H1 (cell line): ENCODE results near the gene SPSB1. TPM values are rescaled to one million over a fixed set of nuclear protein-coding genes. Genes with fewer than 3 reads are reported as not detected.

Source experiments
- CTCF ChIA-PET: fragments of 300-600 bp; sonication (Branson Sonifier 250); formaldehyde crosslinking; loops from one replicate; lab custom pipeline; 2021; ENCODE audit not compliant: partially characterized antibody; lab: Charles Lee
- POLR2A ChIA-PET: fragments of 300-600 bp; sonication (Branson Sonifier 250); formaldehyde crosslinking; loops from one replicate; lab custom pipeline; 2021; ENCODE audit warnings: inconsistent platforms; ENCODE audit not compliant: partially characterized antibody; lab: Charles Lee
- DNase-seq, 2 experiments: peaks; one replicate each; pipeline versions ENCODE4 v3.0.0 to v3.0.0-alpha.2; 2010 to 2022; ENCODE audit warnings: low spot score in 2 of 2, low read depth in 1 of 2, mixed read lengths in 1 of 2
- FAIRE-seq: peaks from 2 replicates; lab custom pipeline; 2011; peaks lifted over from hg19 to GRCh38; lab: Jason Lieb, UNC
- H2AFZ ChIP-seq: 2 replicates; pipeline ENCODE4 v1.8.1; 2012; ENCODE audit warnings: low read length, inconsistent platforms
- H2AK5ac ChIP-seq: 2 replicates; pipeline ENCODE4 v1.6.1; 2013; ENCODE audit warnings: low read depth, low read length
- H2BK120ac ChIP-seq: replicated peaks from 2 replicates; pipeline ENCODE3; 2013; ENCODE audit warnings: low read depth, low read length, inconsistent platforms
- H2BK12ac ChIP-seq: 2 replicates; pipeline ENCODE4 v1.6.1; 2013; ENCODE audit warnings: low read depth, low read length
- H2BK15ac ChIP-seq: 2 replicates; pipeline ENCODE4 v1.6.1; 2013; ENCODE audit warnings: low read length
- H2BK20ac ChIP-seq: 2 replicates; pipeline ENCODE4 v1.6.1; 2013; ENCODE audit warnings: low read length
- H2BK5ac ChIP-seq: 2 replicates; pipeline ENCODE4 v1.6.1; 2013; ENCODE audit warnings: low read depth, low read length
- H3K14ac ChIP-seq: 2 replicates; pipeline ENCODE4 v1.6.1; 2013; ENCODE audit warnings: inconsistent platforms; ENCODE audit not compliant: insufficient read length
- H3K18ac ChIP-seq: 2 replicates; pipeline ENCODE4 v1.6.1; 2013; ENCODE audit warnings: low read length; ENCODE audit errors: extremely low read depth
- H3K23ac ChIP-seq: 2 replicates; pipeline ENCODE4 v1.6.1; 2013; ENCODE audit warnings: inconsistent platforms; ENCODE audit not compliant: insufficient read length
- H3K23me2 ChIP-seq: 2 replicates; pipeline ENCODE4 v1.6.1; 2013; ENCODE audit warnings: low read depth, low read length
- H3K27ac ChIP-seq: 2 replicates; pipeline ENCODE4 v1.6.1; 2011; ENCODE audit warnings: low read depth, low read length, inconsistent platforms
- H3K27me3 ChIP-seq, 4 experiments: replicated peaks in 1 of 4; 1 replicate in 1 of 4; 2 replicates in 3 of 4; pipeline versions ENCODE4 v1.6.1 to v1.8.1; 2011 to 2013; ENCODE audit warnings: low read length in 3 of 4, mild to moderate bottlenecking in 3 of 4, inconsistent platforms in 2 of 4, mixed read lengths in 2 of 4, moderate library complexity in 1 of 4; ENCODE audit not compliant: control insufficient read depth in 3 of 4, insufficient read depth in 3 of 4; ENCODE audit errors: extremely low read depth in 1 of 4
- H3K36me3 ChIP-seq, 4 experiments: 2 replicates each; pipeline versions ENCODE4 v1.6.1 to v1.8.1; 2011 to 2013; ENCODE audit warnings: mild to moderate bottlenecking in 4 of 4, low read length in 3 of 4, moderate library complexity in 2 of 4, control low read depth in 1 of 4, inconsistent platforms in 1 of 4; ENCODE audit not compliant: insufficient read depth in 4 of 4, control insufficient read depth in 2 of 4
- H3K4ac ChIP-seq: replicated peaks from 2 replicates; pipeline ENCODE3; 2013; ENCODE audit warnings: low read length, low read depth, mixed read lengths, inconsistent platforms; ENCODE audit not compliant: insufficient read length
- H3K4me1 ChIP-seq, 4 experiments: replicated peaks in 1 of 4; 1 replicate in 1 of 4; 2 replicates in 3 of 4; pipeline versions ENCODE4 v1.6.1 to v1.8.1; 2011 to 2013; ENCODE audit warnings: low read length in 3 of 4, inconsistent platforms in 2 of 4, mixed read lengths in 1 of 4; ENCODE audit not compliant: insufficient read depth in 4 of 4, control insufficient read depth in 3 of 4
- H3K4me2 ChIP-seq, 2 experiments: 2 replicates each; pipeline versions ENCODE4 v1.6.1 to v1.8.1; 2011 to 2013; ENCODE audit warnings: low read depth in 2 of 2, low read length in 2 of 2, control low read depth in 1 of 2, inconsistent platforms in 1 of 2, mild to moderate bottlenecking in 1 of 2; ENCODE audit not compliant: insufficient read depth in 1 of 2
- H3K4me3 ChIP-seq, 4 experiments: fragments of 200-600, 300-600 bp in 1 of 4; sonication (generic), shearing (Covaris generic), sonication (Bioruptor Twin) in 1 of 4; 2 replicates each; pipeline versions ENCODE4 v1.5.1 to v1.8.1; 2011 to 2016; ENCODE audit warnings: low read length in 4 of 4, low read depth in 3 of 4, control low read depth in 2 of 4, inconsistent platforms in 2 of 4, mild to moderate bottlenecking in 2 of 4, mixed read lengths in 1 of 4, moderate library complexity in 1 of 4; ENCODE audit not compliant: insufficient read depth in 2 of 4; ENCODE audit errors: extremely low read depth in 1 of 4
- H3K56ac ChIP-seq: replicated peaks from 2 replicates; pipeline ENCODE3; 2013; ENCODE audit warnings: low read depth, mild to moderate bottlenecking, mixed read lengths, low read length, inconsistent platforms; ENCODE audit not compliant: insufficient read length
- H3K79me1 ChIP-seq: 2 replicates; pipeline ENCODE4 v1.6.1; 2013; ENCODE audit warnings: low read depth, low read length, control low read depth
- H3K79me2 ChIP-seq, 2 experiments: 2 replicates each; pipeline versions ENCODE4 v1.6.1 to v1.8.1; 2012 to 2013; ENCODE audit warnings: low read length in 2 of 2, mild to moderate bottlenecking in 2 of 2, inconsistent platforms in 1 of 2; ENCODE audit not compliant: insufficient read depth in 2 of 2, control insufficient read depth in 1 of 2
- H3K9ac ChIP-seq, 4 experiments: replicated peaks in 1 of 4; 1 replicate in 1 of 4; 2 replicates in 3 of 4; pipeline versions ENCODE4 v1.6.1 to v1.8.1; 2011 to 2013; ENCODE audit warnings: low read depth in 3 of 4, low read length in 3 of 4, control low read depth in 2 of 4, mild to moderate bottlenecking in 2 of 4, moderate library complexity in 2 of 4, inconsistent platforms in 1 of 4; ENCODE audit errors: extremely low read depth in 1 of 4
- H3K9me3 ChIP-seq, 2 experiments: 2 replicates each; pipeline versions ENCODE4 v1.6.1 to v1.8.1; 2012 to 2013; ENCODE audit warnings: mild to moderate bottlenecking in 2 of 2, moderate library complexity in 2 of 2, control low read depth in 1 of 2, inconsistent platforms in 1 of 2, low read depth in 1 of 2, low read length in 1 of 2, mixed read lengths in 1 of 2; ENCODE audit not compliant: insufficient read depth in 2 of 2
- H4K20me1 ChIP-seq, 2 experiments: replicated peaks in 1 of 2; 2 replicates each; pipeline versions ENCODE3 to v1.8.1; 2011 to 2013; ENCODE audit warnings: inconsistent platforms in 2 of 2, low read length in 2 of 2, mild to moderate bottlenecking in 1 of 2; ENCODE audit not compliant: insufficient read depth in 2 of 2, control insufficient read depth in 1 of 2
- H4K5ac ChIP-seq: 2 replicates; pipeline ENCODE4 v1.6.1; 2013; ENCODE audit warnings: low read length, low read depth, mixed read lengths, inconsistent platforms; ENCODE audit not compliant: insufficient read length
- H4K8ac ChIP-seq: 2 replicates; pipeline ENCODE4 v1.8.0; 2013; ENCODE audit warnings: mild to moderate bottlenecking, moderate library complexity, low read length, inconsistent platforms; ENCODE audit not compliant: insufficient read depth; ENCODE audit errors: extremely low read depth
- H4K91ac ChIP-seq: replicated peaks from 2 replicates; pipeline ENCODE3; 2013; ENCODE audit warnings: low read length, mixed read lengths, inconsistent platforms; ENCODE audit not compliant: insufficient read length
- BRCA1 ChIP-seq: IDR thresholded peaks from 2 replicates; pipeline ENCODE4 v1.6.1; 2012; ENCODE audit warnings: low read depth, low read length, improper control_type of control experiment
- CHD2 ChIP-seq: IDR thresholded peaks from 2 replicates; pipeline ENCODE4 v1.6.1; 2012; ENCODE audit warnings: low read length, improper control_type of control experiment
- EZH2 ChIP-seq: fragments of 200-600 bp; sonication (generic); IDR thresholded peaks from 2 replicates; pipeline ENCODE4 v1.7.1; 2012; ENCODE audit warnings: low read depth, mild to moderate bottlenecking, moderate library complexity, low read length, inconsistent platforms; ENCODE audit not compliant: severe bottlenecking
- MAFK ChIP-seq: IDR thresholded peaks from 2 replicates; pipeline ENCODE4 v1.6.1; 2012; ENCODE audit warnings: low read depth, mild to moderate bottlenecking, improper control_type of control experiment, low read length
- POU5F1 ChIP-seq: IDR thresholded peaks from 2 replicates; pipeline ENCODE4 v1.6.1; 2011; ENCODE audit warnings: low read depth, mild to moderate bottlenecking, low read length, moderate library complexity
- TAF1 ChIP-seq: IDR thresholded peaks from 2 replicates; pipeline ENCODE4 v1.6.1; 2011; ENCODE audit warnings: mild to moderate bottlenecking, low read depth, low read length
- WGBS, 2 experiments: shearing (Covaris generic) in 1 of 2; methylation state at CpG; one replicate each; pipeline versions ENCODE4 v1.1.6 to v1.1.7; 2013 to 2015; ENCODE audit warnings: low lambda C conversion rate in 2 of 2, mixed read lengths in 2 of 2, inconsistent platforms in 1 of 2, low coverage in 1 of 2, missing lambda C conversion rate in 1 of 2; ENCODE audit not compliant: insufficient replicate concordance in 2 of 2, insufficient coverage in 1 of 2, insufficient read length in 1 of 2; ENCODE audit errors: extremely low coverage in 1 of 2, missing lambda C conversion rate in 1 of 2; 5-methylcytosine and 5-hydroxymethylcytosine counted together
- polyA plus RNA-seq, 7 experiments: library from polyadenylated mRNA; depleted of rRNA in 3 of 7; stranded (reverse) in 5 of 7; unstranded in 2 of 7; fragments of >200 nt in 5 of 7; fragments of 200-250 nt in 2 of 7; gene quantifications; 1 replicate in 5 of 7; 2 replicates in 1 of 7; 4 replicates in 1 of 7; pipeline versions ENCODE4 v1.2.1 to v1.2.3, GENCODE V29; 2011 to 2013; ENCODE audit warnings: missing spikeins in 2 of 7, mixed read lengths in 2 of 7
- total RNA-seq: library from RNA; stranded (reverse); fragmentation: NEBNext Ultra II Directional; extraction: Animal tissue kit (Norgen Biotek cat#: 25700); gene quantifications from 2 replicates; pipeline ENCODE4 v1.2.1, GENCODE V29; 2021

SPSB1 gene
- total and polyA plus RNA-seq, 2 of the 8 experiments (the other 6 are each of a cell fraction or from before 2014, with no cell fraction given) = 5.3 to 6.4 TPM

DNA sequence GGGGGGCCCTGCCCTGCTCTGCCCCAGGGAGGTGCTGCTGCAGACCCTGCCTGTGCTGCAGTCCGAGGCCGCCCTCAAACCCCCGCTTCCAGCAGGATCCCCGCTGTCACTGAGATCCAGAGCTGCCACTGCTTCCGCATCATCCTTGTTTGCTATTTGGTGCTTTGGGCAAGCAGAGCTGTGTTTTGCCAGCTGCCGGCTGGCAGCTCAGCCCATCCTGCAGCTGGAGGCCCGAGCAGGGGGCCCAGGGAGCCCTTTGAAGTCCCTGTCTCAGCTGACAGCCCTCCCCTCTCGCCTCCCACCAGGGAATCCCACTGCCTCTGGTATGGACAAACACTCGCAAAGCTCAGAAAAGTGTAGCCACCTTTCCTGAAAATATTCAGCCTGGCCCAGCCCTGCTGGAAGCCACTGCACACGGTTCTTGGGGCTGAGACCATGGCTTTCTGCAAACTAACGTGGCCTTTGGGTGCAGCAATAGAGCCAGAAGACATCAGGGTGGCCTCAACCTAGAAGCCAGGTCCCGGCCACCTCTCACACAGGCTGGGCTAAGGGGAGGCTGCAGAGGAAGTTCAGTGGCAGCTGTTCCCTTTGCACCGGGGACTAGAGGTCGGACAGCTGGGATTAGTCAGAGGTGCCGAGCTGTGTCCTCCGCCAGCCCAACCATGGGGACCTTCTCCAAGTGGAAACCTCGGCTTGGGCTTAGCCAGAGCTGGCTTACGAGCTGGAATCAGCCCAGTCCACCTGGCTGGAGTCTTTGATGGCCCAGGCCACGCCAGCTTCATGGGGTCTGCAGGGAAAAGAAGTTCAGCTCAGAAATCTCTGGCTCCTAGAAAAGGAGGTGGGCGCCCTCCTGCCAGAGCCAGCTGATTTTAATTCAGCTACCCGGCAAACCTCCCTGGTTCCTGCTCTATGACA is 107.1 kb downstream of the SPSB1 start:
- no peak overlapping the region for H2AFZ ChIP-seq
- no peak overlapping the region for H2BK12ac ChIP-seq
- H3K4me1 ChIP-seq = peaks cover 0 to 7% (median 2%) of the 10 kb centered on the region in 4 experiments; a peak in 5 of 7 replicates
- H3K9me3 ChIP-seq = peaks cover 2 to 3% of the 10 kb centered on the region in 2 experiments; a peak in 1 of 4 replicates
- H3K56ac ChIP-seq = no peak overlapping the region
- no peak overlapping the region for H2BK5ac ChIP-seq
- no peak overlapping the region for H3K14ac ChIP-seq
- H3K4me2 ChIP-seq = no peak overlapping the region; a peak in 1 of 4 replicates
- DNase-seq (no peak), FAIRE-seq (no peak)
- H3K23me2 ChIP-seq = no peaks in the 10 kb centered on the region
- no peak overlapping the region for H3K9ac ChIP-seq
- no peak overlapping the region for H3K23ac ChIP-seq
- WGBS, 2 experiments = 84% methylated on average over 18 of the region's 21 CpGs; no CpG with 5 or more reads in 1 of the 2 experiments
- no peaks in the 10 kb centered on the region for H3K79me1 ChIP-seq
- no peak overlapping the region for H2BK20ac ChIP-seq
- no peak overlapping the region for H2BK15ac ChIP-seq
- H4K8ac ChIP-seq = peak overlapping the region; percentile 53
- H4K5ac ChIP-seq = no peak overlapping the region
- H3K79me2 ChIP-seq = no peaks in the 10 kb centered on the region
- ChIA-PET POLR2A (interaction anchor here (1.1 to 1.9 kb wide), 3 partner anchors 9 to 11 kb away, joined by 3 to 5 read pairs (median 4); no protein-coding TSS in a partner anchor), CTCF (interaction anchor here (0.5 to 4.7 kb wide), 16 partner anchors 9 to 258 kb away, joined by 3 to 17 read pairs (median 4); no protein-coding TSS in a partner anchor)
- no peak overlapping the region for H3K4me3 ChIP-seq
- H3K18ac ChIP-seq = no peak overlapping the region
- no peak overlapping the region for H3K4ac ChIP-seq
- H4K91ac ChIP-seq = no peak overlapping the region
- H3K27ac ChIP-seq = no peak overlapping the region
- H3K27me3 ChIP-seq = no peaks in the 10 kb centered on the region
- H3K36me3 ChIP-seq = no peaks in the 10 kb centered on the region
- H2AK5ac ChIP-seq = no peak overlapping the region
- no peak overlapping the region for H2BK120ac ChIP-seq
- no peaks in the 10 kb centered on the region for H4K20me1 ChIP-seq
- TF ChIP-seq POU5F1 (no peak), EZH2 (no peak), TAF1 (no peak), MAFK (no peak), CHD2 (no peak), BRCA1 (no peak)
